ENCODE measurements around the gene TERC.
A peak's percentile ranks its signal among the peaks of the same experiment; 100 is the strongest.

DNA sequence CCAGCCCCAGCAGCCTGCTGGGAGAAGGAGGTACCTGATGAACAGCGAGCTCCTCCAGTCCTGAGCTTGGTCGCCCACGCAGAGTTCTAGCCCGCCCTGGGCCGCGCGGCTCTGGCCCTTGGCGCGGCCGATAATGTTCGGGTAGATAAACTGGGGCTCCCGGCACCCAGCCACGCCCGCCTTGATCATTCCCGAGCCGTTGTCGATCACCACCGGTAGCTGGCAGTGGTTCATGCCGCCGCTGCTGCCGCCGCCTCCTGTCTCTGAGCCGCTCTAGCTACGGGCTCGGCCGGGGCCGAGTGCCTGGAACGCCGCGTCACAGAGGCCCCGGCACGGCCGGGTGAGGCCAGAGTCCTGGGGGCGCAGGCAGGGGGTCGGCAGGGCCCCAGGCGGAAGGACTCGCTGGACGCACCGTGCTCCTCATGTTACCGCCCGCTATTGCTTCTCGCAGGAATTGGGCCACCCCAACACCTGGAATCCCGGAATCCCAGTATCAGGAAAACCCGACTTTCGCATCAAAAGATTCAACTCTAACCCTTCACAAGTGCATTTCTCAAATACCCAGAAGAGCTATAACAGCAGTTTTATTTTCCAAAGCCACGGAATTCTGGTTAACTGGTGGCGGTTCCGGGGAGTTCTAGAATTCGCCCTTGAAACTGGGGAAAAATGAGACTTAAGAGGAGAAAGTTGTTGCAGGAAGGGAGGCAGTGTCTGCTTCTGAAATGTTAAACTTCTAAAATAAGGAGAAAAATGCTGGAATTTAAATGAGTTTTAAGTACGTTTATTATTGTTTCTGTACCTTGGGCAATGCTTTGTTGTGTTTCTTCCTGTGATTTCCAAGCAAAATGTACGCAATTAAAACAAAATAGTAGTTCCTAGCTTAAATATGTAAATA is 4.7 kb upstream of the TERC start, which contains the start of gene ACTRT3:
- TF ChIP-seq, protein P1, sequence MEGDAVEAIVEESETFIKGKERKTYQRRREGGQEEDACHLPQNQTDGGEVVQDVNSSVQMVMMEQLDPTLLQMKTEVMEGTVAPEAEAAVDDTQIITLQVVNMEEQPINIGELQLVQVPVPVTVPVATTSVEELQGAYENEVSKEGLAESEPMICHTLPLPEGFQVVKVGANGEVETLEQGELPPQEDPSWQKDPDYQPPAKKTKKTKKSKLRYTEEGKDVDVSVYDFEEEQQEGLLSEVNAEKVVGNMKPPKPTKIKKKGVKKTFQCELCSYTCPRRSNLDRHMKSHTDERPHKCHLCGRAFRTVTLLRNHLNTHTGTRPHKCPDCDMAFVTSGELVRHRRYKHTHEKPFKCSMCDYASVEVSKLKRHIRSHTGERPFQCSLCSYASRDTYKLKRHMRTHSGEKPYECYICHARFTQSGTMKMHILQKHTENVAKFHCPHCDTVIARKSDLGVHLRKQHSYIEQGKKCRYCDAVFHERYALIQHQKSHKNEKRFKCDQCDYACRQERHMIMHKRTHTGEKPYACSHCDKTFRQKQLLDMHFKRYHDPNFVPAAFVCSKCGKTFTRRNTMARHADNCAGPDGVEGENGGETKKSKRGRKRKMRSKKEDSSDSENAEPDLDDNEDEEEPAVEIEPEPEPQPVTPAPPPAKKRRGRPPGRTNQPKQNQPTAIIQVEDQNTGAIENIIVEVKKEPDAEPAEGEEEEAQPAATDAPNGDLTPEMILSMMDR (IDR thresholded peaks at IDR 0.05): no peak
- peak in 1 of 2 donors; percentile 47 for TF ChIP-seq POLR2AphosphoS5 (IDR thresholded peaks at IDR 0.05)
- no peak for TF ChIP-seq EP300 (IDR thresholded peaks at IDR 0.05)
